AG10803 (cell line): Measurements from ENCODE around the gene RHBDD3.

Experiments
- DNase-seq: peaks from one replicate; pipeline ENCODE4 v3.0.0; 2010; ENCODE audit warnings: low read depth
- H3K4me3 ChIP-seq: 2 replicates; pipeline ENCODE4 v1.5.1; 2011; ENCODE audit warnings: mild to moderate bottlenecking, low read length, control low read depth
- CTCF ChIP-seq: conservative IDR thresholded peaks from 2 replicates; pipeline ENCODE4 v1.5.1; 2011; ENCODE audit warnings: mild to moderate bottlenecking, low read length, control low read depth, inconsistent platforms

RHBDD3 gene

GRCh38 chr22:29302402-29302680, 34.6 kb upstream of the RHBDD3 start:
- no peak for TF ChIP-seq CTCF
- DNase-seq, result no peak
- no peak overlapping the region for H3K4me3 ChIP-seq

GRCh38 chr22:29301716-29302401, 34.1 kb upstream of the RHBDD3 start:
- no peak for DNase-seq
- H3K4me3 ChIP-seq, result no peak overlapping the region
- TF ChIP-seq CTCF, result no peak

- no peak for TF ChIP-seq CTCF
- no peak overlapping the region for H3K4me3 ChIP-seq
- no peak for DNase-seq
Observed at GRCh38 chr22:29300807-29301601, 33.2 kb upstream of the RHBDD3 start.

- no peak for DNase-seq
- no peak for TF ChIP-seq CTCF
- H3K4me3 ChIP-seq, result no peak overlapping the region
Observed at GRCh38 chr22:29300467-29300806, 32.7 kb upstream of the RHBDD3 start.

- TF ChIP-seq CTCF, result no peak
- no peak overlapping the region for H3K4me3 ChIP-seq
- no peak for DNase-seq
Observed at GRCh38 chr22:29299136-29299900, 31.5 kb upstream of the RHBDD3 start.

GRCh38 chr22:29298641-29299040, 30.9 kb upstream of the RHBDD3 start:
- H3K4me3 ChIP-seq, result no peak overlapping the region
- no peak for TF ChIP-seq CTCF
- DNase-seq, result no peak

GRCh38 chr22:29292379-29292778, 24.6 kb upstream of the RHBDD3 start:
- H3K4me3 ChIP-seq, result no peak overlapping the region
- TF ChIP-seq CTCF, result no peak
- DNase-seq, result no peak
